Muscle layer of colon (tissue), 2 donors: ENCODE measurements around the gene TSC22D3.

Experiments used
- H3K27ac ChIP-seq: one replicate; pipeline ENCODE4 v1.7.0; 2013; ENCODE audit warnings: low read depth, mild to moderate bottlenecking, low read length, moderate library complexity
- H3K27me3 ChIP-seq, 2 donors: one replicate each; pipeline ENCODE4 v1.7.0; 2013; ENCODE audit warnings: low read length in 2 of 2, mild to moderate bottlenecking in 2 of 2; ENCODE audit not compliant: insufficient read depth in 2 of 2, control insufficient read depth in 1 of 2
- H3K36me3 ChIP-seq: one replicate; pipeline ENCODE4 v1.7.0; 2013; ENCODE audit warnings: mild to moderate bottlenecking, low read length; ENCODE audit not compliant: insufficient read depth
- H3K4me1 ChIP-seq: one replicate; pipeline ENCODE4 v1.7.0; 2013; ENCODE audit warnings: mild to moderate bottlenecking, low read length; ENCODE audit not compliant: insufficient read depth
- H3K4me3 ChIP-seq, 2 donors: one replicate each; pipeline ENCODE4 v1.7.0; 2013; ENCODE audit warnings: low read length in 2 of 2, low read depth in 1 of 2, mild to moderate bottlenecking in 1 of 2, moderate library complexity in 1 of 2
- H3K9ac ChIP-seq: one replicate; pipeline ENCODE4 v1.7.0; 2013; ENCODE audit warnings: low read length
- H3K9me3 ChIP-seq: one replicate; pipeline ENCODE4 v1.7.0; 2013; ENCODE audit warnings: mild to moderate bottlenecking, low read length
- donor health status: abdominal sarcoma.
- donor health status: Adenocarcinoma of cecum.

Gene TSC22D3

DNA sequence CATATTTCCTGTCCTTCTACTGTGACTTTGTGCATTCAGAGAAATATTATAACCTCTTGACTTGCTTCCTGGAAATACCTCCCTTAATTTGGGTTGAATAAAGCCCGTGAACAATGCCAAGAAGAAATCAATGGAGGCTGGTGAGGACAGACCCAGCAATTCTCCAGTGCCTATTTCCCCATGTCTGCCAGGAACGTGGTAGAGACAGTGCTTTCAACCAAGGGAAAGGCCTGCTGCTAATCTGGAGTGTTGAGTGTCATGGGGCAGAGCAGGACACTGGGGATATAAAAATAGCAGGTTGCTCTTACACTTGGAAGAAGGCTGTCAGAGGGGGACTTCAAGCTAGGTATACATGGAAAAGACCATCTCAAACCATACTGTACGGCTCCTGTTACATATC is 19.9 kb downstream of the TSC22D3 start:
- H3K27ac ChIP-seq = no peak overlapping the region
- H3K9ac ChIP-seq = no peak overlapping the region

GRCh38 chrX:107753187-107753586 is 22.4 kb downstream of the TSC22D3 start:
- H3K27me3 ChIP-seq = no peaks in the 10 kb centered on the region
- no peak overlapping the region for H3K9ac ChIP-seq
- no peaks in the 10 kb centered on the region for H3K9me3 ChIP-seq
- no peak overlapping the region for H3K4me3 ChIP-seq
- H3K4me1 ChIP-seq = peaks cover 1% of the 10 kb centered on the region
- no peak overlapping the region for H3K27ac ChIP-seq
- no peaks in the 10 kb centered on the region for H3K36me3 ChIP-seq

More for the DNA sequence above, 19.9 kb downstream of the TSC22D3 start:
- Histone ChIP-seq H3K9me3 (no peaks in the 10 kb centered on the region), H3K27me3 (peaks cover 0 to 8% of the 10 kb centered on the region in 2 donors), H3K36me3 (no peaks in the 10 kb centered on the region), H3K4me3 (no peak overlapping the region), H3K4me1 (no peaks in the 10 kb centered on the region)

DNA sequence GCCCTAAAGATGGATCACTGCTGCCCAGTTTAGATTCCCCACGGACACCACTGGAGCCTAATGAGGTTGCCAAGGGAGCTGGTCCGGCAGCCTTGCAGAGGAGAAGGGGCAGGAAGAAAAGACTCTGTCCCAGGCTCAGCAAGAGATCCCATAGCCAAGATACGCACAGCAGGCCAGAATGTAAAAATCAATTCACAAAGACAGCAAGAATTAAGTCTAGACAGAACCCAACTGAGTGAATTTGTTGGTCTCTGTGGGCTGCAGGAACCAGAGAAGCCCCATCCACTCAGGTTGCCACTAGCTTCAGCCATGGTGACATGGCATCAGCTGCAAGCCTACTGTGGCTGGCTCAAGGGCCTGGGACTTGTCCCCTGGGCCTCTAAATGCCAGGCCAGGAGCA is 22.9 kb downstream of the TSC22D3 start:
- H3K27me3 ChIP-seq = no peaks in the 10 kb centered on the region
- H3K4me1 ChIP-seq = peaks cover 6% of the 10 kb centered on the region
- H3K36me3 ChIP-seq = no peaks in the 10 kb centered on the region
- no peak overlapping the region for H3K9ac ChIP-seq
- no peaks in the 10 kb centered on the region for H3K9me3 ChIP-seq
- H3K4me3 ChIP-seq = no peak overlapping the region
- no peak overlapping the region for H3K27ac ChIP-seq

DNA sequence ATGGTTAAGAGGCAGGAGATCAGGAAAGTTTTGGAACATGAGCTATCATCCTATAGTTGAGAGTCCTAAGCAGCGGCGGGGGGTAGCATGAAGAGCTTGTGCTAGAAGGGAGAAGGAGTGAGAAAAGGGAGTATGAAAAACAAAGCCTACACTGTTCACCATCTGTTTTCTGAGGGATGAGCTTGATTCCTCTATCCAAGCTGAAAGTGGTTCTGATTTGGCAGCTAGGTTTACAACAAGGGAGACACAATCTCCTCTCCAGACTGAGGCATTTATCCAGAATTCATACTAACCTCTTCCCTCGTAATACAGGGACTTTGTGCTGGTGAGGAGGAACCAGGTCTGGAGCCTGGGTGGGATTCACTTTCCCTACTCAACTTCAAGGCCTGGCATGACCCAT is 23.5 kb downstream of the TSC22D3 start:
- Histone ChIP-seq H3K4me3 (no peak overlapping the region), H3K27me3 (no peaks in the 10 kb centered on the region), H3K36me3 (no peaks in the 10 kb centered on the region), H3K9ac (no peak overlapping the region), H3K4me1 (peaks cover 12% of the 10 kb centered on the region), H3K27ac (no peak overlapping the region), H3K9me3 (no peaks in the 10 kb centered on the region)

GRCh38 chrX:107750861-107751445 is 24.6 kb downstream of the TSC22D3 start:
- H3K4me3 ChIP-seq = no peak overlapping the region
- no peak overlapping the region for H3K27ac ChIP-seq
- H3K9ac ChIP-seq = no peak overlapping the region
- no peaks in the 10 kb centered on the region for H3K9me3 ChIP-seq
- H3K36me3 ChIP-seq = no peaks in the 10 kb centered on the region
- no peaks in the 10 kb centered on the region for H3K27me3 ChIP-seq
- peaks cover 12% of the 10 kb centered on the region for H3K4me1 ChIP-seq

DNA sequence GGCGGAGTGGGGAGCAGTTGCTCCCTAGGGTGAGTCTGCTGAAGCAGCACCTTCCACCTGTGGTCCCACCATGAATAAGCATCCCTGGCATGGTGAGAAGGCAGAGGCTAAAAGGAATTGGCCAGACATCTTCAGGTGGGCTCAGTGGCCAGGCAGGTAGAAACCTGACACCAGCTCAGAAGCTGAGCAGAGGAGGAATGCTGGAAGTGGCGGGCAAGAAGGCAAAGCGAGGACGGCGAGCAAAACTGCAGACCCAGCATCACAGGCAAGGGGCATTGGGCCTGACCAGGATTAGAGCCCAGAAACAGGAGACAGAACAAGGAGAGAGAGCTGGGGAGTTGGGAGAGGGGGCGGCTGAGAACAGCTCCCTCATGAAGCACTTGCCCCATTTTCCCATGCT is 25.3 kb downstream of the TSC22D3 start:
- no peaks in the 10 kb centered on the region for H3K36me3 ChIP-seq
- H3K9me3 ChIP-seq = no peaks in the 10 kb centered on the region
- no peak overlapping the region for H3K4me3 ChIP-seq
- no peak overlapping the region for H3K27ac ChIP-seq
- H3K9ac ChIP-seq = no peak overlapping the region
- peaks cover 12% of the 10 kb centered on the region for H3K4me1 ChIP-seq
- H3K27me3 ChIP-seq = no peaks in the 10 kb centered on the region

DNA sequence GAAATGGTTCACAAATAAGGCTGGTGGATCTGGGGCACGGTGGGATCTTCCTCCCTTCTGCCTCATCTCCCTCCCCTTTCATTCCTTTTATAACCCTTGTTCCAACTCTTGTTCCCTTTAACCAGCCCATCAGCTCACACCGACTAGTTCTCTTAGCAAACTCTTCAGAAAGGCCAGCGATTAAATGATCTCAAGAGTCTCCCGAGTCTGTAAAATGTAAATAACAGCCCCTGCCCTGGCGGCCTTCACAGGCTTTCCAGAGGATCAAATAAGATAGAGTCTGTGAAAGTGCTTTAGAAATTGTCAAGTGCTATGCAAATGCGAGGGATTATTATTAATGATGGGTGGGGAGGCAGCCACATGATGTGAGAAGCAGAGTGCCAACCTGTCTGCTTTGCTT is 27.1 kb downstream of the TSC22D3 start:
- Histone ChIP-seq H3K36me3 (no peaks in the 10 kb centered on the region), H3K4me1 (peaks cover 13% of the 10 kb centered on the region), H3K27me3 (peaks cover 6 to 8% of the 10 kb centered on the region in 2 donors), H3K9me3 (no peaks in the 10 kb centered on the region), H3K4me3 (no peak overlapping the region), H3K9ac (no peak overlapping the region), H3K27ac (no peak overlapping the region)

DNA sequence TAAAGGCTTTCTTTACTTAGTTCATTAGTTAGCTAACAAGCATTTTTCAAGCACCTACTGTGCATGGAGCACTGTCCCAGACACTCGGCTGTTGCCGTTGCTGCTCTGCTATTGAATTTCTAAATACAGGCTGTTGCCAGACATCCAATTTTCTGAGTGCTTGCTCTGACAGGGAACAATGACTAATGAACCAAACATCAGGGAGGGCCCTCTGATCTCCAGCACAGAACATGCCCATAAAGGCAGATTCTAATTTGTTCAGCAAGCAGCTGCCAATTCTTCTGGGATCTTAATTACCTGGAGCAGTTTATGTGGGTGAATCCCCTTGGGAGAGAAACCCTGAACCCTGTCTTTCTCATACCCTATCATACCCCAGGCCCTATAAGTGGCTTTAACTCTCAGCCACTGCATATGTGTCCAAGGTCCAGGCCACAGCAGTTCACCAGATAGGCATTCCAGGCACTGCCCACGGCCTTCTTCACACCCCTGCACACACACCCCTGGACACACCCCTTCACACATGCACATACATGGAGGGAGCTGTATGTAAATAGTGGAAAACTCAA is 27.9 kb downstream of the TSC22D3 start:
- Histone ChIP-seq H3K4me3 (no peak overlapping the region), H3K4me1 (peaks cover 21% of the 10 kb centered on the region), H3K9ac (no peak overlapping the region), H3K36me3 (no peaks in the 10 kb centered on the region), H3K27ac (no peak overlapping the region), H3K9me3 (no peaks in the 10 kb centered on the region), H3K27me3 (peaks cover 10 to 16% of the 10 kb centered on the region in 2 donors)

DNA sequence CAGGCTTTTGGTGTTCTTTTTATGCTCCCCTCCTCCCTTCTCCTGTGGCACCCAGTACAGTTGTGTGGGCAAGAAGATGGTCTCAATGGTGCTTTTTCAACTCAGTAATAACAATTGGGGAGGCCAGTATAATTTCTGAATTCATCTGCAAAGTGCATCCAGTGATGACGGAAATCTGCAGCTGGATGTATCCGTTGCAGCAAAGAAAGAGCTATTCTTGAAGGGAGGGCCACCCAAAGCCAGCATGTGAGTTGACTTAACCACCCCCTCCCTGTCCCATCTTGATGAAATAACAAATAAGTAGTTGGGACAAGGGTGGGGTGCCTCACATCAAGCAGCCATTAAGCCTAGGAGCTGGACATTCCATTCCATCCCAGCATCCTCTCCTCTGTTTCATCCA is 30.7 kb downstream of the TSC22D3 start:
- no peak overlapping the region for H3K4me3 ChIP-seq
- H3K4me1 ChIP-seq = peaks cover 43% of the 10 kb centered on the region
- peaks cover 10 to 16% of the 10 kb centered on the region in 2 donors for H3K27me3 ChIP-seq
- no peak overlapping the region for H3K9ac ChIP-seq
- H3K27ac ChIP-seq = no peak overlapping the region
- H3K36me3 ChIP-seq = no peaks in the 10 kb centered on the region
- H3K9me3 ChIP-seq = no peaks in the 10 kb centered on the region

GRCh38 chrX:107743995-107744394 is 31.6 kb downstream of the TSC22D3 start:
- H3K4me1 ChIP-seq = peaks cover 43% of the 10 kb centered on the region
- no peaks in the 10 kb centered on the region for H3K36me3 ChIP-seq
- no peak overlapping the region for H3K9ac ChIP-seq
- peaks cover 10 to 16% of the 10 kb centered on the region in 2 donors for H3K27me3 ChIP-seq
- no peak overlapping the region for H3K27ac ChIP-seq
- no peak overlapping the region for H3K4me3 ChIP-seq
- no peaks in the 10 kb centered on the region for H3K9me3 ChIP-seq

- Histone ChIP-seq H3K4me3 (peak overlapping the region in 1 of 2 donors; percentile 46), H3K4me1 (peaks cover 38% of the 10 kb centered on the region)
Observed at GRCh38 chrX:107742700-107743191, 32.8 kb downstream of the TSC22D3 start.

GRCh38 chrX:107741404-107741790 is 34.2 kb downstream of the TSC22D3 start:
- Histone ChIP-seq H3K4me3 (peak overlapping the region in 1 of 2 donors; percentile 46), H3K9ac (no peak overlapping the region), H3K4me1 (peaks cover 31% of the 10 kb centered on the region), H3K27ac (peak overlapping the region; percentile 3), H3K36me3 (no peaks in the 10 kb centered on the region), H3K9me3 (no peaks in the 10 kb centered on the region), H3K27me3 (peaks cover 10 to 16% of the 10 kb centered on the region in 2 donors)

More at GRCh38 chrX:107742700-107743191, 32.8 kb downstream of the TSC22D3 start:
- Histone ChIP-seq H3K27me3 (peaks cover 10 to 16% of the 10 kb centered on the region in 2 donors), H3K9me3 (no peaks in the 10 kb centered on the region), H3K9ac (peak overlapping the region; percentile 49), H3K36me3 (no peaks in the 10 kb centered on the region), H3K27ac (peak overlapping the region; percentile 71)
